GM21529 (cell line): Measurements from ENCODE around the gene POU3F2.

Experiments
- ATAC-seq: cut with Tn5 transposase; IDR thresholded peaks from one replicate; pipeline ENCODE4 v1.9.1; 2021; ENCODE audit not compliant: unreplicated experiment

Gene POU3F2

DNA sequence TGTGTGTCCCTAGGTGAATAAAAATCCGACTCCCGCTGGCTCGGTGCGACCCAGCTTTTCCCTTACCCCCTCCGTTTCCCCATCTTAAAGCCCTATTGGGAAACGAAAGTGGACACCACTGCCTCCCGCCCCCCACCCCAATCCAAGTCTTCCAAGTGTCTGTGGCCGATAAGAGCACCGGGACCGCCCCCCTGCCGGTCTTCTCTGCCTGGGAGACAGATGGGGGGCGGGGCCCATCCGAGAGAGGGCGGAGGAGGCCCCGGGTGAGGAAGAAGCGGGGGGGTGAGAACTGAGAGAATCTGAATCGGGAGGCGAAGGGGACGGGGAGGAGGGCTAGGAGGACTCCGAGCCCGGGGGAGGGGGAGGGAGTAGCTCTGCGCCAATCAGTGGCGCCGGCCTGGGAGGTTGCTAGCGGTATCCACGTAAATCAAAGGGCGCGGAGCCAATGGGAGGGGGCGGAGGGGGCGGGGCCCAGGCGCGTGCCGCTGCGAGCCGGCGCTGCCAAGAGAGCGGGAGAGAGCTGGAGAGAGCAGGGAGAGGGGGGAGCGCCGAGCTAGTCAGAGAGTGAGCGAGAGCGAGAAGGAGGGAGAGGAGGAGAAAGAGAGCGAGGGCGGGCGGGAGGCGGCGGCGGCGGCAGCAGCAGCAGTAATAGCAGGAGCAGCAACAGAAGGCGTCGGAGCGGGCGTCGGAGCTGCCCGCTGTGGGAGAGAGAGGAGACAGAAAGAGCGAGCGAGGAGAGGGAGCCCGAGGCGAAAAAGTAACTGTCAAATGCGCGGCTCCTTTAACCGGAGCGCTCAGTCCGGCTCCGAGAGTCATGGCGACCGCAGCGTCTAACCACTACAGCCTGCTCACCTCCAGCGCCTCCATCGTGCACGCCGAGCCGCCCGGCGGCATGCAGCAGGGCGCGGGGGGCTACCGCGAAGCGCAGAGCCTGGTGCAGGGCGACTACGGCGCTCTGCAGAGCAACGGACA lies at the start of gene POU3F2:
TSS of gene POU3F2 (plus strand) at position 515 of the 972 bp plus-strand sequence. CDS start at position 815, 300 bp downstream.
- peak; percentile 65 for ATAC-seq

DNA sequence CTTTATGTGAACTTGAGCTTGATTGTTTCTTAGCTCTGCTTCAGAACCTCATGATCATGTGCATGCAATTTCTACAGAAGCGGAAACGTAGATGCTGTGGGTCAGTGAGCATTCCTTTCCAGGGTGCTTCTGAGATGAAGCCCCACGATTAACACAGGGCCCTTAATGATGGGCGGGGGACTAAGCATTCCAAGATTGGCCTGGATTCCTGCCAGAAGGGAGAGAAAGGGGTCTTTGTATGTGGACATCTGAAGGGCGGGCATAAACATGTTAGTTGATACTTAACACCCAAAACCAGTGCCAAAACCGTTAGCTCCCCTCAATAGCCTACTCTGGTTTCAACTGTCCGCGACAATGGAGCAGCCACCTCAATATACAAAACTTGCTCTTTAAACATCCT lies 46.9 kb upstream of the POU3F2 start:
- ATAC-seq, result no peak

DNA sequence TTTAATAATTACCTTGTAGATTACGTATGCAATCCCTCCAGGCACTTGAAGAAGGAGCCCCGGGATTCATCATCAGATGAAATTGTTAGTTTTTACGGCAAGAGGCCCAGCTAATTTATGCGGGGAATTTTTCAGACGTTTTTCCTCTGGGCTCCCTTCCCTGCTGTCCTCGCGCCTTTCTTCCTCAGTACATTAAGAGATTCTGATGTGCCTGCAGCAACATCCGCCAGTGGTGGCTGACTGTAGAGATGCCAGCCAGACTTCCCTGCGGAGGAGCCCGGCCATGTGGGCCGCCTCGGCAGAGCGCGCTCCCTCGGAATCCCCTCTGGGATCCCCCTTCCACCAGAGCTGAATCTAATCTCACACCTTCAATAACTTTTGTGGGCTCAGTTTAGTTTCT lies 46.4 kb upstream of the POU3F2 start:
- no peak for ATAC-seq

DNA sequence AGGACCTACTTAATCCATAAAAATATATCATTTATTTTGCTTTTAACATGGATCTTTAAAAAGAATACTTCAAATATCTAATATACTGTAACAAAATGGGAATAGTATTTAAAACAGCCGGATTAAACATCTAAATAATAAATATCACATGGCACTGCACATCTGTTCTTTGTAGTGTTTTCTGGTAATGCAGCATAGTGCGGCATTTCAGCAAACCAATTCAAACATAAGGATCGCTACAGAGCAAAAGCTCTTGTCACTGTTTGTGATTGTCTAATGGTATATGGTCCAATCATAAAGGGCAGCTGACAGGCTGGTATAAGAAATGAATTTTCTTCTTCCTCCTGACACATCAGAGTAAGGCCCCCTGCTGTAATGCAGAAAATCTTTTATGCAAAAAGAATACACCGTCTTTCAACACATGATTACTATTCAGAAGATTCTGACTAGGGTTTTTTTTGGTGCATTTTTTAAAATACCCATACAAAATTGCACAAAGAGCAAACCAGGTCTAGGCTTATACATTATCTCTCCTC lies 40.0 kb upstream of the POU3F2 start:
- ATAC-seq, result no peak

DNA sequence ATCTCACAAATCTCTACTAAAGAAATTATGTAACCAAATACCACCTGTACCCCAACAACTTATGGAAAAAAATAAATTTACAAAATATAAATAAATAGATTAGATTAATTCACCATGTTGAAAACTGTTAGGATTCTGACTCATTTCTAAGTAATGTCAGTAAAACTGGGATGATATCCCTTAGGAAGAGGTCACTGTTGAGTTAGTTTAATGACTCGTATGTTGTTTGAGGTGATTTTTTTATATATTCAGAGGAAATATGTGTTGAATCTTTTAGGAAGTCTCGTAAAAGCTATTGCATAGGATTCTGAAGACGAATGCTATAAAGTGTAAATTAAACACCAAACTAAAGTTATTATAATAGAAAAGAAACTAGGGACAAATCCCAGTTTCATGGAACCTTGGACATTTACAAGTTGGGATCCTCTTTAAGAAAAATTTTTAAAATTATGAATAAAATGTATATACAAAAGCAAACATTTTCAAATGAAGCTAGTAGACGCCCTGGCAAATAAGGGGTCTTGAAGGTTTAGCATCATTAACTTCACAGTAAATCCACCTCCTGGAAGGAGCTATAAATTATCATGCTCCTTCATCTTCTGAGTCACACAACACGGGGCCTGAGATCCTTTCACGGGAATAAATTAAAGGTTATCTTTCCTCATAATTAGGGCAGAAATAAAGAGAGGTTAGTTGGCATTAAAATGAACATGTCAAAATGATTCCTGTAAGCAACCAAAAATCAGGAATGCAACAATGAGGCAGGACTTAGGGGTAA lies 37.0 kb upstream of the POU3F2 start:
- no peak for ATAC-seq

DNA sequence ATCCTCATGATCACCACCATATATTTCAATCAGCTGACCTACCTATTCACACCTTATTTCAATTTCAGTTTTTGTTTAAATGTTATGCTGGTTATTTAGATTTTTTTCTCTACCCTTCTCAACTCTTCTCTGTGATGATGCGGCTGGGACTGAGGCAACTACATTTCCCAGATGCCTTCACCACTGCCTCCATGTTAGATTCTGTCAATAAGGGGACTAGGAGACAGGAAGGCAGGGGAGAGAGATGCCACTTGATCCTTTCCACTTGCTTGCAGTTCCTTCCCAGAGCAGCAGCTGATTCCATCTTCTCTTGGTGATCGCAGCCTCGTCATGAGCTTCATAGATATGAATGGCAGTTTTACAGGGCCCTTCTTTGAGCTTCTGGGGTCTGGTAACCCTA lies 33.5 kb upstream of the POU3F2 start:
- ATAC-seq, result no peak

DNA sequence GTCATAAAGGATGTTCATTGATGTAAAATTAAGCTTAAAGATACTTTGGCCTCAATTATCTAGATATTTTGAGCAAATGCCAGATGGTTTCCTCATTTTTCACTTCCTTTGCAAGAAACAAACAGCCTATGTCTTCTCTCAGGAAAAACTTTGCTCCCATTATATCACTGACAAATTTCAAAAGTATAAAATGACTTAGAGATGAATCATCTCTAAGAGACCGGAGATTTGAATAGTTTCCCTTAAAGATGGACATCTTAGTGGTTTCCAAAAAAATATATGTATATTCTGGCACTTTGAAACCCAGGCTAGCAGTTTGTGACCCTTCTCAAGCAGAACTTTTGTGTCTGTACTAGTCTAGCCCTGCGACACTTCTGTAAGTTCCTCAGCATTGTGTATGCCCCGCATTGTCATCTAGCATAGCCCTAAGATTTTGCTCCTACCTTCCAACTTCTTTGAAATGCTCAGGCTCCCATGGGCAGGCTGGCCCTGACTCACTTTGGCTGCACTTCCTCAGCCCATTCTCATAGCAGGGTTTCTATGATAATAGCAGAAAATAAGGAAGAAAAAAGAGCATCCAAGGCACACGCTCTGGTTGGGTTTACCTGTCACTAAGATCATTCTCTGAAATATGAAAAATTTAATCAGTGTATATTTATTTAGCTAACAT lies 25.7 kb upstream of the POU3F2 start:
- ATAC-seq, result no peak

DNA sequence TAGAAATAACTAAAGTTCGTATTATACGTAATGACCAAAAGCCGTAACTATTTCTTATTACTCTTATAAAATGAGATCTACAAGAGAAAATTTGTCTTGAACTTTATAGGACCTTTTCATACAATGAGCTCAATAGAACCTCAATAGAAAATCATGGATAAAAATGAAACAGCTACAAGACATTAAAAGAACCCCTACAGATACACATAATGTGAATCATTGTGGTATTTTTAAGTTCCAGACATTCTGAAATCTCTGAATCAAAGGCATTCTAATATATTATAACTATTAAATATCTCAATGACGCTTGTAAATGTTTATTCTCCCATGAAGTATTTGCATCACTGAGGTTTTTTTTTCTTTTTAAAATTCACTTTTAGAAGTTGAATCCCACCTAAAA lies 22.2 kb upstream of the POU3F2 start:
- ATAC-seq, result no peak

DNA sequence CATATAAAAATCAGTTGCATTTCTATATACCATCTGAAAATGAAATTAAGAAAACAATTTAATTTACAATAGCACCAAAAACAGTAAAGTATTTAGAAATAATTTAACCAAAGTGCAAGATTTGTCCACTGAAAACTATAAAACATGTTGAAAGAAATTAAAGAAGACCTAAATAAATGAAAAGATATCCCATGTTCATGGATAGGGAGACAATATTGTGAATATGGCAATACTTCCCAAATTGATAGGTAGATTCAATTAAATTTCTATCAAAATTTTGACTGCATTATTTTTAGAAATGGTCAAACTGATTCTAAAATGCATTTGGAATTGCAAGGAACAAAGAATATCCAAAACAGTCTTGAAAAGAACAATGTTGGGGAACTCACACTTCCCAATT lies 17.6 kb upstream of the POU3F2 start:
- ATAC-seq, result no peak

DNA sequence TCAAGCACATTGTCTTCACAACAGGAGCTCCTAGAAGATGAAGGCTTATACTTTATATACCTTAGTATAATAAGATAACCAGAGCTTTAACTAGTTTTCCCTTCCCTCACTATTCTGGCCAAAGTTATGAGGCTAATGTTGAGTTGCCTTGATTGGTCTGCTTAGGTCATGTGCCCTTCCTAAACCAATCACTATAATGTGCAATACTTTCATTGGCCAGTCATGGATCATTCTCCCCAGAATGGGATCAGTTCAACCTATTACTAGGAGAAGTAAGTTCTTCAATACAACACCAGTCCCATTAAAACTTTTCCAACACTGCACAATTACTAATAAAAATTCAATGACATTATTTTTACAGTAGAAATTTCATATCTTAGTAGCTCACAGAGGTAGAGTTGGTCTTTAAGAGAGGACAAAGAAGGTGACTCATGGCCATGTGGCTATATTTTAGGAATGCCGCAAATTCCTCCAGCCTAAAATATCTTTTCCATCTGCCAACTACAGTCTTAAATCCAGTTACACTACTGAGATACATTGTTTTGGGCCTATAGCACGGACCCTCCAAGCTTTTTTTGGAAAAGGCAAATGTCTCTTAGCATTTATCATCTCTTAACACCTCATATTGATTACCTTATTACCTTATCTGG lies 12.5 kb upstream of the POU3F2 start:
- no peak for ATAC-seq

DNA sequence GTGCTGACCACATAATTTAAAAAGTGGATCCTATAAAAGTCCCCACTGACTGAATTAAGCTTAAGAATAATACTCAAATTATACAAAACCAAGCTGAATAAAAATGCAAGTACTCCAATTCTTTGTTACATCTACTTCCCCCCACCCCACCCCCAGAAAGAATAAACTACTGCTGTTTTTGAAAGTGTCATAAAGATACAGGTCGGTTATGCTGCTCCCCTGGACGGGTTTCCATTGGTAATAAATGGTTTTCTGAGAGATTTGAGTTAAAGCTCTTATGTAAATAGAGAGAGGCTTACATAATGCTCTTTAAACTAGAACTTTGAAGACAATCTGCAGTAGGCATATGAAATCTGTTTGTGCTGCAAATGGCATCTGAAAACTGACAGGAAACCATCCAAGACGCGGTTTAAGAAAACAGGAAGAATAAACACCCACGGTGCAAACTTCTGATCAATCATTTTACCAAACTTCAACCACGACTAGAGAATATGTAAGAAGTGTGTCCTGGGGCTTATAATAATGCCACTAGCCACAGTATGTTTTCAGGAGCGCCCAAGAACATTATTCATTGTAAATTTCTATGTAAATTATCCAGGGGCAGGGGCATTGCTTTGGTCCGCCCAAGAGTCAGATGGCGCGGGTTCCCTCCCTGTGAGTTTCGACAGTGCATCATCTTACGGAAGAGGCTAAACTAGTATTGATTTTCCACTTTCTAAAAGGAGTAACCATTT lies 10.8 kb upstream of the POU3F2 start:
- ATAC-seq, result no peak

DNA sequence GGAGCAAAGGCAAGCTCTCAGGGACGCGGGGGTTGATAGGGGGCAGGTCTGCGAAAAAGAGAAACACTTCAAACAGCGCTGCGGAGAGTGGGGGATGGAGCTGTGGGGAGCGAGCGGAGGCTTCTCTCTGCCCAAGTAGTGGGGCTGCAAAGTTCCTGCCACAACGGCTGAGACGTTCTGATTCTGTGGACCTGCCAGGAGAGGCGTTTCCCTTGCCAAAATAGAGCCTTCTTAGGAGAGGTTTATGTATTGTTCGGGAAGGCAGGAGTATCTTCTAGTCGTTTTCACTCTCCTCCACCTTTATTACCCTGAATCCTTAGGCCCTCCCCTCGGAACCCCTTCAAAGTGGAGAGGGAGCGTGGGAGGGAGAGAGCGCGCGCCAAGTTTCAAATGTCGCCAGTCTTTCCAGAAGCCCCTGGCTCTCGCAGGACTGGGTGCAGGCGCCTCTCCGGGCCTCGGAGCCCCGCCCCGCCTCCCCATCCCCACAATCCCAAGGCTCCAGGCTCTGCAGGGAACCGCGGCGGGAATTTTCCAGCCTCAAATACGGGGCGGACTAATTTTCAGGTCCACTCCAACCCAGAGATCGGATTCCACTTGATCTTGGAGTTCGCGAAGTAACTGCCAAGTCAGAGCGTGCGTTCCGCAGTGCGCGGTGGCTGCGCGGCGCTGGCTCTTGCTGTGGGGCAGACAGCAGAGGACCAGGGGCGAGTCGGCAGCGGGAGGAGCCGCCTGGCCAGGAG lies 10.0 kb upstream of the POU3F2 start:
- ATAC-seq, result no peak

DNA sequence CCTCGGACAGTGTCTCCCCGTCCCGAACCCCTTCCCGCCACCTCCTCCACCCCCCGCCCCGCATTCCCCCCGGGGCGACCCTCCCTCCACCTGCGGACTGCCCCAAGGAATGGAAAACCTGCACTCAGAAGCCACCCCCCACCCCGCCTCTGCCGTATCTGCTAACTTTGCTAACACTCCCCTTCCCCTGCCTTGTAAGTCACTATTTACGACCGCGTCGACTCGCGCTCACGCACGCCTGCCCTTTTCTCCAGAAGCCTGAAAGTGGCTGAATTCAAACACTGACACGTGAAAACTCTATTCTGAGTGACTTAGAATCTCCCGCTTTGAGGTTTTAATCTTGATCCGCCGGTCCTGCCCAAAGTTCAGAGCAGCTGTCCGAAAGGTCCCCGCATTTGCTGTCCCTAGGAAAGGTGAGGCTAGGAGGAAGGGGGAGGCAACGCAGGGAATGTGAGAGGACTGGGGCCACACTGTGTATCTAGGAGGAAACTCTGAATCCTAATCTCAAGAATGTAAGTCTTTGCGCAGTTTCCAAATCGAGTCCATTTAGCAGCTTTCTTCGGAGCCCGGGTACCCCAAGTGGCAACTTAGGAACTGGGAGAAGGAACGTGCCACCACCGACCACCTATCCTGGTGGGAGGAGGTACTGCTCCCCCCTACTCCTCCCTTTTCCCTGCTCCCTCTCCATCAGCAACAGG lies 9.3 kb upstream of the POU3F2 start:
- ATAC-seq, result no peak

DNA sequence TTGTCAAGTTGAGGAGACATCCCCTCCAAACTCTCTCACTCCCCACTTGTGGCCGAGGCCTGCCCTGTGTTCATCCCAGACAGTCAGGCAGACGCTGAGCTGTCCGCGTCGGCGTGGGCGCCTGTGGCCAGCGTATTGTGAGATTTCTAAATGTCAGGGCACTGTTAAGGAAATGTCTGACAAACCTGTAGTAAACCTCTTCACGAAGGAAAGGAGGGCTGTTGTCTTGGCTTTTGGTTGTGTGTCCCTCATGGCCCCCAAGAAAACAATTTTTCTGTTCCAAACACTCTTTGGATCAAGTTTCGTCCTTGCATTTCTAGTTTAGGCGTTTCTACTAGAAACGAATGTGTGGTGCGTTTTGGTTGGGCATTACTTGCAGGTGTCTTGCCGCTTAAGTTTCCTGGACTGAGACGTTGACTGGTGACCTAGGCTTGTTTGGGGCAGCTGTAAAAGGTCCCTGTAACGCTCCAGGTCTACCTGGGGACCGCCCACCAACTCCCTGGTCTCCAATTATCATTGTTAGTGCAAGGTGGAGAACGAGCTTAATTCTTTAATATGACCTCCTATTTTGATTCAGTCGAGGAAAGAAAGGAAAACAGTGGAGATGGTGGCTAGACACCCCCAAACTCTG lies 8.7 kb upstream of the POU3F2 start:
- ATAC-seq, result no peak

DNA sequence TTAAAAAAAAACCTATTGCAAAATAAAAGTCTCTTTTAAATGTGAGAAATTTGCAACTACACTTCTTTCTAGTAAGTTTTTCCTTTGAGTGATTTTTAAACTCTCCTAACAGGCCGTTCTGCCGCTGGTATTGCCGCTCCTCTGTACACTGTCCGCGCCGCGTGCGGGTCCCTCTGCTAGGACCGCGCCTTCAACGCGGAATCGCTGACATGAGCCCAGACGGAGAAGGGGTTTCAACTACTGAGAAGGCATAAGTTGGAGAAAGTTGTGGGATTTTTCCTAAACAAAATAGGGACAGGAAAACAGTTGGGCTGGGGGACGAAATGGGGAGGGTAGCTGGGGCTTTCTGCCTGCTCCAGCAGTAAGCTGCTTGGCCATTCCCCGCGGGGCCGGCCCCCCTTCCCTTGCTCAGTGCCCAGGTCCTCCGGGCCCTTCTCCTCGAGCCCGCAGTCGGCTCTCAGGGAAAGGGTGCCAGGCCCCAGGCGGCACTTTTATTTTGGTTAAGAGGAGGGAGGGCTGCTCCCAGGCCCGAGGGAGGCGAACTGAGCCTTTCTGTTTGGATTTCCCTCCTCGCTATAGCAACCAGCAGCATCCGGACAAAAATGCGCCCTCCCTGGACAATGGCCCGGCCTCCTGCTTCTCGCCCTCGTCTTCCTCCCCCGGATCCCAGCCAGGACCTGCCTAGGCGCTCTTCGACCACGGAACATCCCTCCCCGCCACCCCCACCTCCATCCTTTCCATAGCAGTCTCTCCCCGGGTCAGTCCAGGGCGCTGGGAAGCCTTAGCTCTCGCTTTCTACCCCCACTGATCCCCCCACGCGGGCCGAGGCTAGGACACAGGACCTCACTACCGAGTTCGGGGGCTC lies 6.8 kb upstream of the POU3F2 start:
- ATAC-seq, result no peak

DNA sequence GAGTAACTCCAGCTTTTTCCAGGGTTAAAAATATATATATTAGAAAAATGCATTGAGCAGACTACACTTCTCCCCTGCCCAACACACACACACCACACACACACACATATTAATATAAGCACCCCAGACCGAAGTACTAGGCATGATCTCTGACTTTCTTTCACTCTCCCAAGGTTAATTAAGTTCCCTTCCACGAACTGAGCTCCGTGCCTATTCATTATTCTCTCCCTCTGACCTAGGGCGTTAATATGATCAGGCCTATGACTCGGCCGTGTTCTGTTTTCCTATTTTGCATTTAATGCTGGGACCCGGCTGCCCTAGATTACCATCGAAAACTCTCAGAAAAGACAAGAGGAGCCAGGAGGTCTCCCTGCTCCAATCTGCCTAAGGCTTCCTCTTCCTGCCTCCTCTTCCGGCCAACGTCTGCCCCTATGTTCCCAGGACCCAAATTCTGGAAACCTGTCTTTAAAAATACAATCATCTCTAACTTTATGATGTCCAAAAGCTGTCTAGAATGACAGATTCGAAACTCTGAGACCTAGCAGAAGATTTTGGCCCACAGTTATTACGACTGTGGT lies 6.1 kb upstream of the POU3F2 start:
- no peak for ATAC-seq

DNA sequence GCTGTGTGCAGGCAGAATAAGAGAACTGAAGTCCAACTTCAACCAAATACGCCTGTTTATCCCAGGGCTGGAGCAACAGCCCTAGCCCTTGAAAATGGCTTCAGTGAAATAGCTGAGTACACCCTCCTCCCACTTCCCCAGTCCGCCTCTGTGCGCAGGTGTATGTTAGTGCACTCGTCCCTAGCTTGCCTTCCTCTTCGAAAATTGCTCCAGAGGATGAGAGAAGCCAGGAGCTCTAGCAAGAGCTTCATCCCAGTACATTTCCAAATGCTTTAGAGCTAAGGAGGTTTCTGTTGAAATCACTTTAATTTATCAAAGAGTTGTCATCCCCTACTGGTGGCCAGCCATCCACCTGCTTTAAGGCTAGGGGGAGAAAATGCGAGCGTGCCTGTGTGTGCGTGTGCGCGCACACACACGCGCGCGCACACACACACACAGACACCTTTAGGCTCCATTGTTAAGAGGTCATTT lies 5.4 kb upstream of the POU3F2 start:
- ATAC-seq, result no peak
